Inflammatory macrophage treated with lipopolysaccharide for 4 hours (primary cell): Measurements from ENCODE around the gene CXXC5.

Experiments used
- DNase-seq: peaks from one replicate; pipeline ENCODE4 v3.0.0-alpha.2; 2020

Gene CXXC5

GRCh38 chr5:139683295-139684271, 35.4 kb downstream of the CXXC5 start:
- no peak for DNase-seq

DNA sequence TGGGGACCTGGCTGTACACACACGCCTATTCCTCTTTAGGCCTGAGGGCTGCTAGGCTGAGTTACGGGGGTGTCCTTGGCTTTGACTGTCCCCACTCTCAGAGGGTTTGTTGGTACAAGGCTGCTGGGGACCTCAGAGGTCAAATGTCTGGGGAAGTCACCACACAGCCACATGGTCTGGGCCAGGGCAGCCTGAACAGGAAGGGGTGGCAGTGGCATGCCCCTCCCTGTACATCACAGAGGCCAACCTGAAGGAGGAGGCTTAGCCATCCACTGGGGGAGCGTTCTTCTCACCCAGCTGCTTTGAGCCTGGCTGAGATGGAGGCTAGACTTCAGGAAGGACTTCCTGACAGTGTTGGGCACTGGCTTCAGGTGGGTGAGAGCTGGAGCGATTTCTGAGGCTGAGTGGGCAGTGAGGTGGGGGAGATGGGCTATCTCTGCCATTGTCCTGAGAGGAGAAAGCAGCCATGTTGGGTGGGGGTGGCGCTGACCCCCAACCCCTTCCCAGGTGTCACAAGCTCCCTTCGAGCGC, 36.3 kb downstream of the CXXC5 start:
- no peak for DNase-seq

DNA sequence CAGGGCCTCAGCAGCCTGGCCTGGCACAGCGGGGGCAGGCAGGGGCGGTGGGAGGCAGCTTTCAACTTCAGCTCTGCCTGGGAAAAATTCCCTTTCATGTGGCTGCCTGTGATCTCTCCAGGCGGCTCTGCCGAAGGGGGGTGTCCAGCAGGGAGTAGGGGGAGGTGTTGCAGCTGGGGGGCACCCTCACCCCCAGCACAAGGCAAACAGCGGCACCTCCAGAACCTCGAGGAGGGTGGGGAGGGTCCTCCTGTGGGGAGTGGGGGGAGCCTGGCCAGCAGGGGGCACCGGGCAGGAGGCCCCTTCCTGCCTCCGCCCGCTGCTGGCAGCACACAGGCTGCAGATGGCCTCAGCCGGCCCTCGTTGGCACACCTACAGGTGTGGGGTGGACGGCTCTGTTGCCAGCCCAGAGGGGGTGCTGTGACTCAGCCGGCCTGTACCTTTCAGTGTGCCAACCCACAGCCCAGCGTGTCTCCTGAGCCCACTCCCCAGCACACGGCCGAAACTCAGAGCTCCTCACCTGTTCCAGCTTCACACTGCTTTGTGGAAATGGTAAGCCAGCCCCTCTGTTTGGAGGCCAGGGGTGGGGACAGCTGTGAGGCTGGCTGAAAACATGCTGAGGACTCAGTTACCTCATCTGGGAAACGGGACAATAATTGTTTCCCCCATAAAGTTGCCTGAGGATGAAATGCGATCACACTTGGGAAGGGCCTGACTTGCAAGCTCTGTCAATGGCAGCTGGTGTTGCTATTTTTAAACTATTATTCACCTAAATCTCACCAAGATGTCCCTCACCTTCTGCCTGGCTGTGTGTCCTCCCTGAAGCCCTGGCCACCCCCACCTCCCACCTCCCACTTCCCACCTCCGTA, 37.0 kb downstream of the CXXC5 start:
- DNase-seq, result no peak

- no peak for DNase-seq
These were observed 37.7 kb downstream of the CXXC5 start for GRCh38 chr5:139685886-139686285.

GRCh38 chr5:139686356-139686705, 38.2 kb downstream of the CXXC5 start:
- peak; percentile 18 for DNase-seq

- DNase-seq, result peak; percentile 70
These were observed 38.7 kb downstream of the CXXC5 start for GRCh38 chr5:139686706-139687441.

DNA sequence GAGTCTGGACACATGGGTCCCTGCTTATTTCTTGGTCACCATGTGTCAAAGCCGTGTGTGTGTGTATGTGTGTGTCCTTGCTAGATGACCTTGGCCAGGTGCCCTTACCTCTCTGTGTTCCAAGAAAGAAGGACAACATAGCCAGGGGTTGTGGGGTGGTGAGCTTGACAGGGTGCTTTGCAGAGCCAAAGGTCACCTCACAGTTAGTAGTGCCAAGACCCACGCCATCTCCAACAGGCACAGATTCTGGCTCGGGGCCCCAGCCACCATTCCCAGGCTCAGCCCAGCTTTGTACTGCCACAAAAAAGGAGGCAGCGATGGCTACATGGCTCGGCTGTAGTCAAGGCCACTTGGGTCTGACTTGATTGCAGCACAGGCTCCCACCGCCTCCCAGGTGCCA, 39.5 kb downstream of the CXXC5 start:
- no peak for DNase-seq

DNA sequence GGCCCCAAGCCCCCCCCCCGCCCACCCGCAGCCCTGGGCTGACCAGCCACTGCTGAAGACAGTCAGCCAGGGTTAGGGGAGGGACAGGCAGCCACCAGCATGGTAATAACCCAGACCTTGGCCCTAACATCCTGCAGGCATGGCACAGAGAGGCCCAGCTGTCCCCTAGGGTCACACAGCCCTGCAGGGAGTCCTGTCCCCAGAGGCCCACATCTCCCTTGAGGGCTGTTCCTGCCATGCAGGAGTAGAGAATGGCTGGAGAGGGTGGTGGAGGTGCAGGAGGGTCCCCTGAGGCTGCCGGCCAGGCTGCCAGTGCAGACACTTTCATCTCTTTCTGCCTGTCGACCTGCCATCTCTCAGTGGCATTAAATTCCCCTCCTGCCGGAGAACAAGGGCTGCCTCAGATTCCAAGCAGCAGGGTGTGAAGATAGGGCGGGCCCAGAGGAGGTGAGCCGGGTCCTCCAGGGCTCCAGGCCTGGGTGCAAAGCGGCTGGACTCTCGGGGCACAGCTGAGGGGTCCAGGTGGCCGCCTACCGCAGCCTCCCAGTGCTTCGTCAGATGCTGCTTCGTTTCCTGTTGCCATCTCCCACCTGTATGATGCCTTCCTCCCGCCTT, 40.0 kb downstream of the CXXC5 start:
- no peak for DNase-seq

GRCh38 chr5:139688751-139689372, 40.7 kb downstream of the CXXC5 start:
- DNase-seq, result no peak

- DNase-seq, result no peak
These were observed 41.5 kb downstream of the CXXC5 start for GRCh38 chr5:139689631-139690063.

- DNase-seq, result peak; percentile 55
These were observed 42.1 kb downstream of the CXXC5 start for GRCh38 chr5:139690064-139690802.

- DNase-seq, result no peak
These were observed 42.9 kb downstream of the CXXC5 start for GRCh38 chr5:139690803-139691629.

DNA sequence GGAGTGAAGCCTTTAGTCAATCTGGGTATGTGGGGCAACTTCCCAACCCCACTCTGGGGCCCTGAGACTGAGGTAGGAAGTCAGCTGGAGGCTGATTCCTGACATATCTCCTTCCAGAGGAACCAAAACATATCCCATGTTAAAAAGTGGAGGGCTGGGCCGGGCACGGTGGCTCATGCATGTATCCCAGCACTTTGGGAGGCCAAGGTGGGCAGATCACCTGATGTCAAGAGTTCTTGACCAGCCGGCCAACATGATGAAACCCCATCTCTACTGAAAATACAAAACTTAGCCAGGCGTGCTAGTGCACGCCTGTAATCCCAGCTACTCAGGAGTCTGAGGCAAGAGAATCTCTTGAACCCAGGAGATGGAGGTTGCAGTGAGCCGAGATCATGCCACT, 44.0 kb downstream of the CXXC5 start:
- no peak for DNase-seq

GRCh38 chr5:139692679-139693308, 44.6 kb downstream of the CXXC5 start:
- no peak for DNase-seq

DNA sequence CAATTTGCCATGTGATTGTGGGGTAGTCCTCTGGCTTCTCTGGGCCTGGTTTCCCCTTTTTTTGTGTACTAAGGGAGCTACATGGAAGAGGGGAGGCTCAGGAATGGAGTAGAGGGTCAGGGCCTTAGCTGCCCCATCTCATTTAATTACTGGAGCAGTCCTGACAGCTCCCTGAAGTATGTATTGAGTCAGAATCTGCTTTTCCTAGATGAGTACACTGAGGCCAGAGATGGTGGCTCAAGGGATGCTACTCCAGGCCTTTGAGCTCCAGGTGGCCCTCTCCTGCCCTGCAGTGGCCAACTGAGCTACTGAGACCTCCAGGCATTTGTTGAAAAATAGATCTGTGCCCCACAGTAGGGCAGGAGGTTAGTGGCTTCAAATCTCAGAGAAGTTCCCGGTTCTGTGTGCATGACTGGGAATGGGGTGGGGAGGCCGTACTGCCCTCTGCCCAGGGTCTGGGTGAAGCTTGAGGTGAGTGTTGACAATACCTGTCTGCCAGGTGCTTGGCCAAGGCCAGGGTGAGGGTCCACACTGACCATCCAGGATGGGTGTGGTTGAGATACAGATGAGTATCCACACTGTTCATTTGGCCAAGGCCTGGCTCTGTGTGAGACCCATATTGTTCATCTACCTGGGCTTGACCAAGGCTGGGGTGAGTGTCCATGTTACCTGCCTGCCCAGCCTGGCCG, 45.7 kb downstream of the CXXC5 start:
- DNase-seq, result no peak

GRCh38 chr5:139694556-139695177, 46.5 kb downstream of the CXXC5 start:
- DNase-seq, result no peak

- DNase-seq, result no peak
These were observed 47.0 kb downstream of the CXXC5 start for GRCh38 chr5:139695178-139695573.

DNA sequence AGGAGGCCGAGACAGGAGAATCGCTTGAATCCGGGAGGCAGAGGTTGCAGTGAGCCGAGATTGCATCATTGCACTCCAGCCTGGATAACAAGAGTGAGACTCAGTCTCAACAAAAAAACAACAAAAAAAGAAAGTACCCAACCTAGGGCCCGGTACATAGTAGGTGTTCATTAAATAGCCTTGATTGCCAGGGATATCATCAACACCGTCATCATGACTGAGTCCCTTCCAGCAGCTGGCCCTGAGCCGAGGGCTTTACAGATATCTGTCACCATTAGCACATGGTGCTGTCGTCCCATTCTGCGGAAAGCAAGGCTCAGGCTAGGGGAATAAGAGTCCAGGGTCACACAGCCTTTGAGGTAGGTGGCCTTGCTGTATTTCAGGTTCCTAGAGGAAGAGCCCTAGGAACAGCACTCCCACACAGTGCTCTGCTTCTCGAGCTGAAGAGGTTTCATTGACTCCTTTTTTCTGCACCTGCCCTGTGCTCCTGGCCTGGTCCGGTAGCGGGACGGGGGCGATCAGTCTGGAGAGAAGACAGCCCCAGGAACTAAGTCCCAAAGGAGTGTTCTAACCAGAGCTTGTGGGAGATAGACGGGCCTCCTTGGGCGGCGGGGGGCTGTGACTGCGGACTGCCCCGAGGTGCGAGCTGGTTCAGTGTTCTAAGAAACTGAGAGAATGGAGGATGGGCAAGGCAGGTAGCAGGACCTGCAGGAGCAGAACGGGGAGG, 48.2 kb downstream of the CXXC5 start:
- DNase-seq, result no peak
